ENCODE data around the gene DHRS3. TPM values are rescaled to one million over a fixed set of nuclear protein-coding genes. Genes with fewer than 3 reads are reported as not detected.

DHRS3 gene
- total and polyA plus RNA-seq, 10 of the 15 experiments (the other 5 are each of a cell fraction or from before 2014, with no cell fraction given): 0.23 to 29.7 (median 1.2) TPM

- intact Hi-C loops (cut with micrococcal nuclease; ENCODE audit: unreplicated experiment): no loop called here
- ATAC-seq: no peak
- no peak overlapping the region for H3K4me3 ChIP-seq
- H2AFZ ChIP-seq (ENCODE audit: control insufficient read depth, low read depth, low read length): no peak overlapping the region
- no peak overlapping the region for H3K9ac ChIP-seq (ENCODE audit: control insufficient read depth, insufficient read depth, low read length)
- BruUV-seq (replicated peaks): no TSS peak
- SMC1A ChIA-PET (ENCODE audit: uncharacterized antibody, unreplicated experiment): no interaction called here
- H4K20me1 ChIP-seq (ENCODE audit: control insufficient read depth, insufficient read depth): no peaks in the 10 kb centered on the region
- CTCF ChIA-PET: no interaction called here
- H3K27ac ChIP-seq (ENCODE audit: control insufficient read depth, insufficient read depth): no peak overlapping the region
- H3K79me2 ChIP-seq (ENCODE audit: control insufficient read depth, insufficient read depth, low read length): no peaks in the 10 kb centered on the region
- POLR2A ChIA-PET: no interaction called here
- no peak for FAIRE-seq
- RAD21 ChIA-PET (ENCODE audit: unreplicated experiment): no interaction called here
- no peak for DNase-seq (ENCODE audit: low read depth, low spot score)
- no peaks in the 10 kb centered on the region for H3K36me3 ChIP-seq (ENCODE audit: control insufficient read depth in 2 of 2, insufficient read depth in 2 of 2, low read length in 1 of 2)
- no peaks in the 10 kb centered on the region for H3K4me1 ChIP-seq (ENCODE audit: control insufficient read depth, insufficient read depth, low read length)
- H3K9me3 ChIP-seq (replicated peaks; ENCODE audit: control insufficient read depth, insufficient read depth, low read length): no peaks in the 10 kb centered on the region; the same call in 2 of the 3 replicates
- in situ Hi-C loops (cut with MboI): no loop called here
- WGBS (ENCODE audit: insufficient coverage, insufficient replicate concordance, low lambda C conversion rate, missing lambda C conversion rate): 74% methylated on average over 26 of the region's 27 CpGs
- no peaks in the 10 kb centered on the region; a peak in 1 of 4 replicates for H3K27me3 ChIP-seq (replicated peaks in 1 of 2; ENCODE audit: control insufficient read depth in 2 of 2, insufficient read depth in 2 of 2, low read length in 1 of 2)
- TF ChIP-seq ETV6 (conservative IDR thresholded peaks at IDR 0.05 in 1 of 2, IDR thresholded peaks at IDR 0.05 in 1 of 2; ENCODE audit: borderline replicate concordance in 1 of 2, low read depth in 1 of 2) (no peak), E2F8 (IDR thresholded peaks at IDR 0.05; ENCODE audit: low read depth, partially characterized antibody) (no peak), SIX5 (IDR thresholded peaks at IDR 0.05; ENCODE audit: low read depth, low read length, severe bottlenecking) (no peak), CTCF (IDR thresholded peaks at IDR 0.05 in 2 of 3, conservative IDR thresholded peaks at IDR 0.05 in 1 of 3; ENCODE audit: control insufficient read depth in 2 of 3, extremely low read depth in 1 of 3, insufficient read depth in 1 of 3, low read depth in 3 of 3, low read length in 3 of 3) (no peak), YBX1 (IDR thresholded peaks at IDR 0.05) (no peak), MYB (IDR thresholded peaks at IDR 0.05; ENCODE audit: borderline replicate concordance, low read depth, low read length) (no peak), NFYA (IDR thresholded peaks at IDR 0.05; ENCODE audit: borderline replicate concordance, low read depth, low read length) (no peak)
- H3K4me2 ChIP-seq (ENCODE audit: control insufficient read depth, insufficient read depth): no peak overlapping the region
These were observed 65.7 kb downstream of the DHRS3 start for GRCh38 chr1:12552111-12552888.
